Activated CD8-positive, alpha-beta memory T cell treated with anti-CD3 and anti-CD28 coated beads for 1 hour (primary cell): ENCODE measurements around the gene OSBPL5.

ENCODE experiments used
- DNase-seq, 2 donors: peaks; one replicate each; pipeline ENCODE4 v3.0.0-alpha.2; 2020; ENCODE audit warnings: low read depth in 1 of 2; ENCODE audit errors: extremely low read depth in 1 of 2

Gene OSBPL5

DNA sequence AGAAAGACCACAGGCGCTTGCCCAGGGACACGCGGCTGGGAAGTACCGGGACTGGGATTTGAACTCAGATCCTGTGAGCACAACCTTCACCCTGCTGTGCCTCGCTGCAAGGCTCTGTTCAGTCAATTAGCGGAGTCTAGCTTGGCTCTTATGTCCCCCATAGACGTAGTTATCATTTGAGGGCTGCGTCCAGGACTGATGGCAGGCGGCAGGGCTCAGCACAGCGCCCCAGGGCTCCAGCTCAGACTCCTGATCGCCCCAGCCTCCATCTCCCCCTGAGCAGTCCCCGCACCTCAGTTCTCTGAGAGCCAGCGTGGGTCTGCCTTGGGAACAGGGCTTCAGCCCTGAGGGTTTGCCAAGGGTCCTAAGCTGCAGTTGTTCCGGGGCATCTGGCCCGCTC, 33.7 kb upstream of the OSBPL5 start:
- DNase-seq: no peak

DNA sequence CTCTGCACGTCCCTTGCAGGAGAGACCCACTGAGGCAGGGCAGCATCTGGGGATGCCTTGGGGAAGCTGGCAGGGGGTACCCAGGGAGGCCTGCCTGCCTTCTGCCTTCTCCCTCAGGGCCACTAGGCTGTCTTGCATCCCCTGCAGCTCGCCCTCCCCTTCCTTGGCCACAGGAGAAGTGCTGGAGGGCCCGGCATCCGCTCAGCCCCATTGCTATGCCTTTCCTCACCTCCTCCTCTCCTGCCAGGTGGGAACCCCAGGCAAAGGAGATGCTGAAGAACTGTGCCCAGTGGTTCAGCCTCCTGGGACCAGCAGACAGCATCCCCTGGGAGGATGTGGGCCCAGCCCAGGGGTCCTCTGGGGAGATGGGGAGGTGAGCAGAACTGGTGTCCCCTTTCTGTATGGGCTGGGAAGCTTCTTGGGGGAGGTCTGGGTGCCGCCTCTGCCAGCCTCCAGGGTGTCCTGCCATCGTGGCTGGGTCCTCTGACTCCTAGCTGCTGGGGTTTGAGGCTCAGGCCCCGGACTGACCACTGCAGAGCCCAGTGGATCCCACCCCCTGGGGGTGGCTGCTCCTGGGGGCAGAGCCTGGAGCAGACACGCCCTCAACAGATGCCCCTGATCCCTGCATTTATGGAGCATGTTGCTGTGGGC, 32.9 kb upstream of the OSBPL5 start:
- DNase-seq: no peak

DNA sequence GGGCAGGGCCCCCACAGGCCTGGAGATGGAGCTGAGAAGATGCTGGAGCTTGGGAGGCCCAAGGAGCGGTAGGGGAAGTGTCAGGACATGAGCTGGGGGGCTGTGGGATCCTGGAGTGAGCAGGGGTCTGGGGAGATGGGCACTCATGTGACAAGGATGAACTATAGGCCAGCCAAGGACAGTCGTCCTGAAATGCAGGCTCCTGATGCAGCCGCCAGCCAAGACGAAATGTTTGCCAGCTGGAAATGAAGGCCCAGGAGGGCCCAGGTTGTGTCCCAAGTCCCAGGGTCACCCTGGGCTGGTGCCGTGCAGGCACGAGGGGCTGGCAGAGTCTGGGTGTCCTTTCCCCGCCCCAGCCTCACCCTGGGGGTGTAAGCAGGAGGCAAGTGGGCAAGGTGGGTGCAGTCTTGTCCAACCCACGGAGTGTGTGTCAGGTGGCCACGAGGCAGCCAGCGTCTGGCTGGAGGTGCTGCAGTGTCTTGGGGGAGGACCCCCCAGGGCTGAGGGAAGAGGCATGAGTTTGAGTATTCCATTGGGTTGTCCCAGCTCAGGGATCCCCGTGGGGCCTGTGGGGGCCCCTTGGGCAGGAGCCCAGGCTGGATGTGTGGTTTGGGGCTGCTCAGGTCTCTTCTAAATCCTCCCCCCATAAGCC, 32.1 kb upstream of the OSBPL5 start:
- DNase-seq: no peak

DNA sequence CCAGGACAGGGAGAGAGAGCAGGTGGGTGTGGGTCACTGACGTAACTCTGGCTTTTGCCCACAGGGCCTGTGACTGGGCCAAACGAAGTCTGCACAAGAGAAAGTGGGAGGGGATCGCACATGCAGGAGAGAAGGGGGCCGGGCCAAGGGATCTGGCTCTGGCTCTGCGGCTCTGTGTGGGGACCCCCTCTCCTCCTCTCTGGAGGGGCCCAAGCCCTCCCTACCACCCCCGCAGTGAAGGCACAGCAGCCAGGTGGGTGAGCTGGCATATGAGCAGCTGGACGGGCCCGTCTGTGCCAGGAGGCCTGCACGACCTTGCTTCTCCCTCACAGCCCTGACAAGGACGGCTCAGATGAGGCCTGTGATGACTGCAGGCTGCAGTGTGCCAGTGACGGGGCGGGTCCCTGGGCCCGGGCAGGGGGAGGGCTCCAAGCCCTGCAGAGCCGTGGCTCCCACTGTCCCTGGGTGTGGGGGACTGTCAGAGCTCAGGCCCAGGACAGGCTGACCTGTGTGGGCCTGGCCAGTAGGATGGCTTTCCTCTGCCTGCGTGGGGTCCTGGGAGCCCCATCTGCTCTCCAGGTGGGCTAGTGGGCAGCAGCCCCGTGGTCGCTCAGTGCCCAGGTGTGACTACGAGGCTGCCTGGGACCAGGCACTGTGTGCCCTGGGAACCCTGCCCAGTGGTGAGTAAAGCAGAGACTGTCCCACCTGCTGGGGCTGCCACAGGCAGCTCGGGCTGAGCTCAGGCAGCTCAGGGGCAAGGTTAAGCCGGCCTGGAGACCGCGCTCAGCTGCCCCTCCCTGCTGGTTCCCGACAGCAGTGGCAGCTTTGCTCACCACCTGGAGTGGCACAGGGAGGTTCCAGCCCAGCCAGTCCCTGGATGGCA, 31.3 kb upstream of the OSBPL5 start:
- DNase-seq: no peak

DNA sequence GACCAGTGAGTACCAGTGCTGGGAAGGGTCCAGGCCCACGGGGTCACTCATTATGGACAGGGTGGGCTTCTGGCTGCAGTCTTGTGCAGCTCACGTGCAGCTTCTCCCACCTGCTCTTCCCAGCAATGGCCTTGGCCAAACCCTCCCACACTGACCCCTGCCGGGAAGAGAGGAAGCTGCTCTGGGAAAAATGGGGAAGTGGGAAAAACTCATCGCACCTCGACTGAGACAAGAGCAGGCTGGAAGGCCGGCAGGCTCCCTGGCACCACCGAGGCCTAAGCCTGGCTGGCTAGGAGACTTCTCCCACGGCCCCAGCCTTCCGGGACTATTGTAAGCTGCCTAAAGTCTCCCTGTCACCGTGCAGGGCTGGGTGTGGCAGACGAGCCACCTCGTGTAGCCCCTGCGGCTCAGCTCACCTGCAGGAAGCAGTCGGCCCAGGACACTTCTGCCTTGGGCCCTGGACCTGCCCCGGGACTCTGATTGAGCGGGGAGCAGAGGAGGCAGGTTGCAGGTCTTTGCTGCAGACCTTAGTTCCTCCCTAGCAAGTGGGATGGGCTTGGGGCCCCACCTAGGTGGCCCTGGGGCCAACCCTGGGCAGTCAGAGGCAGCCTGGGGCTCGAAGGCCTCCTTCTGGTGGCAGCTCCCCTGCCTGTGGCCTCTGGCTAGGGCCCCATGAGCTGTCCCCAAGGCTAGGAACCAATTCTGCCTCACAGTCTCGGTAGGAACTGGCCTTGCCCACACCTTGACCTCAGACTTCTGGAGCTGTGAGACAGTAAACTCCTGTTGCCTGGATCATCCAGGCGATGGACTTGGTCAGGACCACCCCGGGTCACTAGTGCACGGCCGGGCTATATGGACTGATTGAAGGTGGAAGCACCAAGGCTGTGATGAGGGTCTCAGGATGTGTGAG, 30.4 kb upstream of the OSBPL5 start:
- no peak for DNase-seq

DNA sequence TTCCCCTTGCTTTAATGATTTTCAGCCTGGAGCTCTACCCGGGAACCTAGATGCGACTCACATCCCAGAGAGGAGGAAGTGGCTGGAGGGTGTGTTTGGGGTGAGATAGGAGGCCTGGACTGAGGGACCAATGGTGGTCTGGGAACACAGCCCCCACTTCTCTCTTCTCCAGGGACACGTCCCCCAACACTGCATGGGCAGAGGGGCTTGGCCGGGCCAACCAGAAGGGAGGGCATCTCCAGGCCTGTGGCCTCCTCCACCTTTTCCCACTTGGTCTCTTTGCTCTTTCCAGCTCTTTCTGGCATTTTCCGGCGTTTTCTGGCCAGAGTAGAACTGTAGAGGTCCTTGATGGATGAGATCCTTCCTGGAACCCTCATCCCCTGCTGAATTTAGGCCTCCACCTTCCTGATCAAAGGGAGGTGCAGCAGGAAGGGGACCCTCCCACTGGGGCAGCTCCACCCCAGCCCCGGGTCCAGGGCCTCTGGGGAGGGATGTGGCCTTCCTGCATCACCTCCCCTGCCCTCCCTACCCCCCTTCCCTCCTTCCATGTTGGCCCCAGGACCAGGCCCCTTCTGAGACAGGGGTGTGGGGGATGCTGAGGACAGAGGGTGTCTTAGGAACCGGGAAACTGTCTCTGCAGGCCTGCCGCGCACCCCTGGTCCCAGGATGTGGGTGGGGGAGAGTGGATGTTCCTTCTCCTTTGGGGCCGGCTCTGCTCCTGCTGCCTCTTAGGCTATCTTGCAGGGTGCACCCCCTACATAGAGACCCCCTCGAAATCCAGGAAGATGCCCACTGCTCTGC, 29.1 kb upstream of the OSBPL5 start:
- DNase-seq: no peak

DNA sequence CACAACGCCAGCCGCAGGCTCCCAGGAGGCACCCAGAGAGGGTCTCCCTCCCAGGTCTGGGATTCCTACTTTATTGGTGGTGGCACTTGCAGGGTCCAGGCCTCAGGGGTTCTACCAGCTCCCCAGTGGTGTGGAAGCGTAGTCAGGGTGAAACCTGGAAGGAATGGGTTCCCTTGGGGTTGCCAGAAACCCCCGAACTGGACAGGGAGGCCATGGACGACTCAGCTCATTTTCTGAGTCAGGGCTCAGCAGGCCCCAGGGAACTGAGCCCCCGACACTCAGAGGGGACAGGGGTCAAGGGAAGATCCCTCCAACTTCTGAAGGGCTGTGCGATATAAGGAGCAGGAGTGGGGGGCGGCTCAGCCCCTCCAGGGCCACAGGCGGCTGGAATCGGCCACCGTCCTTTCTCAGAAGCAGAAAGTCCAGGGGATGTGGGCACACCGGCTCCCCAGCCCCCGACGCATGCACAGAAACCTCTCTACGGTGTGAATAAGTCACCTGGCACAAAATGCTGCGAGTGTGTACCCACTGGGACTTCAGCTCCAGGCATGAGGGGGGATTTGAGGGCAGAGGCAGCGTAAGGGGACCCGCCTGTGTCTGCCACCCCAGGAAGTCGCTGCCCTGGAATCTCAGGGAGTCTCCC, 28.4 kb upstream of the OSBPL5 start:
- DNase-seq: no peak

DNA sequence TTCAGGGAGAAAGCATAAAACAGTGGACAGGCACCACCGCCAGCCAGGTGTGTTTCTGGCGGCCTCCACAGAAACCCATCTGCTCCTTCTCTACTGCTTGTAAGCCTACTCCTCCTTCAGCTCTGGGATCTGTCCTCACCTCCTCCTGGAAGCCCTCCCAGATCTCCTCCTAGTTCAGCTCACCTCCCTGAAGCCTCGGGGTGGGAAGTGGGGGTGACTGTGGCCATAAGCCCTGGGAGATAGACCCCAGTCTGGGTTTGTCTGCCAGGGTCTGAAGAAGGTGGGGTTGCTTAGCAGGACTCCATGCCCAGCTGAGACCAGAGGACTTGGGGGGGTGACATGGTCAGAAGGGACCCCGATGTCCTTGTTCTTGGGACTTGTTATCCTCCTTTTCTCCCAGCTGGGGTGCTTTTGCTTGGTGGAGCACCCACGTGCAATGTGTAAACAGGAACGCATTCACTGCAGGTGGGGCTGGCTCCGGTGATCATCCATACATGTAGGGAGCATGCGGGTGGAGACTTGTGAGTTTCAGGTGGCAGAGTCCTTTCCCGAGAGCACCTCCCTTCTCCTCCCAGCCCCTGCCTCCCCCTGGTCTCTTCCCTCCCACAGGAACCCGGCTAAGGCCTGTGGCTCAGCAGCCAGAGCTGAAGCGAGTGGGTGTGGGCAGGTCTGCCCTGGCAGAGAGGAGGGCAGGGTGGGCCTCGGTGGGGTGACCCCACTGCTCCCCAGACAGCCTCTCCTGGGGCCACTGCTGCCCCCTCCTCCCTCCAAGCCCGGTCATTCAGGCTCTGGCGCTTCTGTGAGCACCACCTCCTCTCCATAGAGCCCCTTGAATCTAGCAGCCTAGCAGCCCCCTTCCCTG, 27.6 kb upstream of the OSBPL5 start:
- no peak for DNase-seq

DNA sequence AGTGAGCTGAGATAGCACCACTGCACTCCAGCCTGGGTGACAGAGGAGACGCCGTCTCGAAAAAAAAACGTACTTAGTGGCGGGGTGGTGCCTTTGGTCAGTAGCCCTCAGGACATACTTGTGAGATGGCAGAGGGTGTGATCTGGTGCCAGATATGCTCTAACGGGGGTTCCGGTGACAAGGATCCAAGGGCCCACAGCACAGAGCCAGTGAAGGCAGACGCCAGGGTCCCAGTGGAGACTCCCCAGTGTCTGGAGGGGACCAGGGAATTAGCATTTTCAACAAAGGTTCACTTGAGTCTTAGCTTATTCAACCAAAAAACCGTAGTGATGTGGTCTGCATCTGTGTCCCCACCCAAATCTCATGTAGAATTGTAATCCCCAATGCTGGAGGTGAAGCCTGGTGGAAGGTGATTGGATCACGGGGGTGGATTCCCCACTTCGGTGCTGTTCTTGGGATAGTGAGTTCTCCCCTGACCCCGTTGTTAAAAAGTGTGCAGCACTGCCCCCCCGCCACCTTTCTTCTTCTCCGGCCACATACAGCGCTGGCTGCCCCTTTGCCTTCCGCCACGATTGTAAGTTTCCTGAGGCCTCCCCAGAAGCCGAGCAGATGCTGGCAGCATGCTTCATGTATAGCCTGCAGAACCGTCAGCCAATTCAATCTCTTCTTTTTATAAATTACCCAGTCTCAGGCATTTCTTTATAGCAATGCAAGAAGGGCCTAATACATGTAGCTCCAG, 26.6 kb upstream of the OSBPL5 start:
- DNase-seq: no peak

DNA sequence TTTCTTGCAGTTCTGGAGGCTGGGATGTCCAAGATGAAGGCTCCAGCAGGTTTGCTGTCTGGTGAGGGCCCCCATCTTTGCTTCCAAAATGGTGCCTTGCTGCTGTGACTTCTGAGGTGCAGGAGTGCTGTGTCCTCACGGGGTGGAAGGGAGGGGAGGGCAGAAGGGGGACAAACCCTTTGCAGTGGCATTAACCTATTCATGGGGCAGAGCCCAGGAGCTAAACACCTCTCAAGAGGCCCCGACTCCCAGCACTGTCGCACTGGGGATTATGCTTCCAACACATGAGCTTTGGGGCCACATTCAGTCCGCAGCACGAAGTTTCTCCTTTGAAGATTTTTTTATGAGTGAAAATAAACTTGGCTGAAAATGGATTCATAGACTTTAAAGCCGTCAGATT, 25.5 kb upstream of the OSBPL5 start:
- no peak for DNase-seq

DNA sequence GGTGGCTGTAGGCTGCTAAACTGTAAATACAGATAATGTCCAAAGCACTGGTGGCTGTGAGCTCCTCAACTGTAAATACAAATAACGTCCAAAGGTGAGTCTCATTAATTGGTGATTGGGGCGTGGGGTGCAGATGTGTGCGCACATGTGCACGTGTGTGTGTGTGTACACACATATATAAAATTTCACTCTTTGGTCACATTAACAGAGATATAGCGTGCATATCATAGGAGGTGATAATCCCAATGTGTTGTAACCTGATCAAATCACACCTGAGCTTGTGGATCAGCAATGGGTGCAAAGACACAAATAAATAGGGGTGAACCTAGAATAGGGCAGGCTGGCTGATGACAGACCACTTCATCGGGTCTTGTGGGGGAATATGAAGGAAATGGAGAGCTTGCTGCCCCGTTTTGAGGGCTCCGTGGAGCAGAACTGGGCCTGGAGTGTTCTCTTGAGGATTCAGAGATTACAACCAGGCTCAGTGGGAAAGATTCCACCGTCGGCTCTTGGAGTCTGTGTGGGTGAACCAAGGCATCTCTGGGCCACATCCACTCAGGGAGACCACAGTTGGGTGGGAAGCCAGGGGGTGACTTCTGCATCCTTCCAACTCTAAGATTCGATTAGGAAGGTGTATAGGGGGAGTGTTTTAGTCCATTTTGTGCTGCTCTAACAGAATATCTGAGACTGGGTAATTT, 24.9 kb upstream of the OSBPL5 start:
- DNase-seq: no peak

DNA sequence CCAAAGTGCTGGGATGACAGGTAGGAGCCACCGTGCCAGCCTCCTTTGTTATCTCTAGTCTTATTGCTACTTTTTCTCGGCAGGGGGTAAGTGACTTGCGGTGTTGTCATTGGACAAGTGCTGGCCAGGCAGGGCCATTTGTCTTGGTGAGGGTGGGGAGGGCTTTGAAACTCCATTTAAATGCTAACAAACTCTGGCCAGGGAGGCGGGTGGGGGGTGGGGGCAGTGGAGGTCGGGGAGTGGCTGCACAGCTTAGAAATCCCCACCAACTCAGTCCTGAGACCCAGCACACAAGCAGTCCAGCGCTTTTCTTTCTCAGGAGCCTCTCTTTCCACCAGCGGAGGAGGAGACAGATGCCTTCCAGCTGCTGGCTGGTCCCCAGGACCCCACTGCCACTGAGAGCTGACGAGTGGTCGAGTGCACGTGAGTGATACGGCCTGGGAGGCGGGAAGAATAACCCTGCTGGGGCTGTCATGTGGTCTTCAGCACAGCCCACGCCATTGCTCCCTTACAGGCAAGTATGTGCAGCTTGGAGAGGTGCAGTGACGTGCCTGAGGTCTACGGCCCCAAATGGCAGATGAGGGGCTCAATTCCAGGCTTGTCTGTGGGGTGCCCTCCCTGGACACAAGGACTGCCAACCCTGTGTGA, 24.2 kb upstream of the OSBPL5 start:
- DNase-seq: no peak

DNA sequence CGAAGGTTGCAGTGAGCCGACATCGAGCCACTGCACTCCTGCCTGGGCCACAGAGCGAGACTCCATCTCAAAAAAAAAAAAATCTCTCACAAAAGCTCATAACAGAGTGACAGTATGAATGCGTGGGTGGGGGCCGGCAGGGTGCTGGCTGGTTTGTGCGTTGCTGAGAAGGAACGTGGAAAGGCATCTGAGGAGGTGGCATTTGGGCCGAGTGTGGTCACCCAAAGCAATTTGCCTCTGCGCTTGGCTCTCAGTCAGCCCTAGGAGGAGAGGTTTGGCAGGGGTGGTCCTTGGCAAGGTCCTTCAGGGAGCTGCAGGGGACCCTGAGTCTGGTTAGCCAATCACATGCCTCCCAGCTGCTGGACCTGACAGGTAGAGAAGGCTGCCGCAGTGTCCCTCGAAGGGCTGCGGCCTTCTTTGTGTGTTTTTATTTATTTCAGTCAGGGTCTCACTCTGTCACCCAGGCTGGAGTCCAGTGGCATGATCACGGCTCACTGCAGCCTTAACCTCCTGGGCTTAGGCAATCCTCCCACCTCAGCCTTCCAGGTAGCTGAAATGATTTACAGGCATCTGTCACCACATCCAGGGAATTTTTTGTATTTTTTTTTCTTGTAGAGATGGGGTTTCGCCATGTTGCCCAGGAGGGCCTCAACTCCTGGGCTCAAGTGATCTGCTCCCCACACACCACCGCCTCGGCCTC, 23.5 kb upstream of the OSBPL5 start:
- no peak for DNase-seq

DNA sequence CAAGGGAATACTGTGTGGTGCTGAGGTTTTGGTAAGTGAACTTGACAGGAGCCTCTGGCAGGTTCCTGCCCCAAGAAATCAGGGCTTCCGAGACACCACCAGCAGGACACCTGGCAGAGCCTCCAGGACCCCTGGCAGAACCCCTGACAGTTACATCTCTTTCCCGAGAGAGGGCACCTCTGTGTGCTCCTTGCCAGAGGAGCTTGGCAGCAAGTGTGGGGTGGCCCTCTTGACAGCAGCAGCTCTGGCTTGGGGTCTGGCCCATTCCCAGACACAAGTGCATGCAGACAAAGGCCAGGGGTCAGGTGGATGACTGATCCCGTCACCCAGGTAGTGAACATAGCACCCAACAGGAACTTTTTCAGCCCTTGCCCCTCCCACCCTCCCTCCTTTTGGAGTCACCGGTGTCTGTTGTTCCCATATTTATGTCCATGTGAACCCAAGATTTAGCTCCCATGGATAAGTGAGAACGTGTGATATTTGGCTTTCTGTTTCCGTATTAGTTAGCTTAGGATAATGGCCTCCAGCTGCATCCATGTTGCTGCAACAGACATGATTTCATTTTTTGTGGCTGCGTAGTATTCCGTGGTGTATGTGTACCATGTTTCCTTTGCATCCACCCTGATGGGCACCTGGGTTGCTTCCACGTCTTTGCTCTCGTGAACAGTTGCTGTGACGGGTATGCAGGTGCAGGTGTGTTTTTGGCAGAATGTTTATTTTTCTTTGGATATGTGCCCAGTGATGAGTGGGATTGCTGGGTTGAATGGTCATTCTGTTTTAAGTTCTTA, 21.2 kb upstream of the OSBPL5 start:
- DNase-seq: no peak

DNA sequence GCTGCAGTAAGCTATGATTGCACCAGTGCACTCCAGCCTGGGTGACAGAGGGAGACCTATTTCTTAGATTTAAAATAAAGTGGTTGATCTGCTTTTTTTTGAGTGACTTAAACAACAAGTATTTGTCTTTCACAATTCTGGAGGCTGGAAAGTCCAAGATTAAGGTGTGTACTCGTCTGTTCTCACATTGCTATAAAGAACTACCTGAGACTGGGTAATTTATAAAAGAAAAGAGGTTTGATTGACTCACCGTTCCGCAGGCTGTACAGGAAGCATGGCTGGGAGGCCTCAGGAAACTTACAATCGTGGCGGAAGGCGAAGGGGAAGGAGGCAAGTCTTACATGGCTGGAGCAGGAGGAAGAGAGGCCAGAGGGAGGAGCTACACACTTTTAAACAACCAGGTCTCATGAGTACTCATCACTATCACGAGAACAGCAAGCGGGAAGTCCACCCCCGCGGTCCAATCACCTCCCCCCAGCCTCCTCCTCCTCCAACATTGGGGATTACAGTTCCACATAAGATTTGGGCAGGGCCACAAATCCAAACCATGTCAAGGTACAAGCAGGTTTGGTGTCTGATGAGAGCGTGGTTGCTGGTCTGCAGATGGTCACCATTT, 19.7 kb upstream of the OSBPL5 start:
- DNase-seq: no peak
